SKM-1 (cell line): ENCODE data around the gene GNG12.

Experiments
- DNase-seq: peaks from one replicate; lab custom pipeline; 2025; ENCODE audit not compliant: unreplicated experiment; lab: John Stamatoyannopoulos, UW

The GNG12 gene

DNA sequence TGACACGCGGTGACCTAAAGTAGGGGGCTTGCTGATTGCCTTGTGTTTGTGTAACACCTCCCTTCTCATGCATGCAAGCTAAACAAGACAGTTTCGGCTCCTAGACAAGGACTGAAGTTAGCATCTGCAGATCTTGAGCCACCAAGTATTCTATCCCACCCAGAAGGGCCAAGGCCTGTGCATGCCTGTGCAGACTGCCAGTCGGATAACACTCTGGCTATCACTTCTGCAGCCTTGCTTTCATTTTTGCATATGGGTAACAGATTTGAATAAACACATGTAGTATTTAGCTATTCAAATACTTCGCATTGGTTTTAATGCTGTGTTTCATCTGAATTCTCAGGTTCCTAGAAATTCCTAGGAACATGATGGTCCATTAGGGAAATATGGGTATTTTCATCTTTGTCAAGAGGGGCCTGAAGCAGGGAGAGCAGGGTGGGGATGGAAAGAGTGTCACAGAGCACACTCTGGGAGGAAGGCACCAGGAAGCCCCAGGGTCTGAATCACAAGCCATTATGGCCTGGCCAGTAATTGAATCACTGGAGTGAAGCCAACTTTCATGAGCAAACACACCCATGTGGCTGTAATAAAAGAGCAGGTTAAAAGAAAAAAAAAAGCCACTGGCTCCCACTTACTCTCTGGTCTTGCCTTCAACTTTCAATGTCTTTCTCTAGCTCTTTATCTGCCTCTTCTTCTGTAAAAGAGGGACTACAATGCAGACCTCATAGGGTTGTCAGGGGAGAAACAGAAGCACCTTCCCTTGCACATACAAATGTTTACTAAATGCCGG lies 120.0 kb downstream of the GNG12 start:
- no peak for DNase-seq

DNA sequence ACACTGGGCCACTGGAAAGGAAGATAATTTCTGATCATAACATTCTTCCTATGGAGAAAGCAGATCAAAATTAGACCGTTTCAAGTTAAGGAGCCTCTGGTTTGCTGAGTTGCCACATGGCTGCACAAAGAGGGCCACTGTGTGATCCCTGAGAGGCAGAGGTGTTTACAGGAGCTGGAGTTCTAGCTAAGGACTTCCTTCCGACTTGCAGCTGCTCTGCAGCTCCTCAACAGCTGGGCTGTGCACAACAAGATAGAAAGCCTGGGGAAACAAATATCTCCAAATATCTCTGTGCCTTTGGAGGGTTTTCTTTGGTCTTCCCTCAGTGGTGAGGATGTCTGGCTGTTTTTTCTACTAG lies 121.4 kb downstream of the GNG12 start:
- no peak for DNase-seq

DNA sequence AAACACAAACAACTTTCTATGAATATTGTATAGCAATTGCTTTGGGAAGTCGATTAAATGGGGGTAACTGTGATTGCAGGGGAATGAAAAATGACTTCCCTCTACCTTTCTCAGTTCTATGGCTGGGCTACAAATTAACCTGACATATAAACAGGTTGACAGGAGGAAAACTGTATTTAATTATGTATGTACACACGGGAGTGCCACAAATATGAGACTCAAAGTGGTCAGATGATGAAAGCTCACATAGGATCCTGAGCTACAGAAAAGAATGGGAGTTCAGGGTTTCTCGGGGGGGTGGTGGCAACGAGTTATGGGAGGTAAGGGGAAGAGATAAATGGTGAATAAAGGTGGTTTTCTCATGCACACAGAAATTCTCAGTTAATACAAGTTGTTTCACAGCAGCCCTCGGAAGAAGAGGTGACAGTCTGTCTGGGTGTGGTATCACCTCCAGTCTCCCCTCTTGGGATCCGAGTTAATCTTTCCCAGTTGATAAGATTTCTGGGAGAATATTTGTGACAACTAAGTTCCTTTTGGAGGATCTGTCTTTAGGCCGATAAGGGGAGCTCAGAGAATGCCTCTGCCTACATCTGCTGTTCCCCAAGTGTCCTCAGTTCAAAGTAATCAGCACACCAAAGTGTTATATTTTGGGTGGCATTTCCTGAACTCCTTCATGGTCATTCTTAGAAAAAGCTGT lies 122.0 kb downstream of the GNG12 start:
- no peak for DNase-seq

DNA sequence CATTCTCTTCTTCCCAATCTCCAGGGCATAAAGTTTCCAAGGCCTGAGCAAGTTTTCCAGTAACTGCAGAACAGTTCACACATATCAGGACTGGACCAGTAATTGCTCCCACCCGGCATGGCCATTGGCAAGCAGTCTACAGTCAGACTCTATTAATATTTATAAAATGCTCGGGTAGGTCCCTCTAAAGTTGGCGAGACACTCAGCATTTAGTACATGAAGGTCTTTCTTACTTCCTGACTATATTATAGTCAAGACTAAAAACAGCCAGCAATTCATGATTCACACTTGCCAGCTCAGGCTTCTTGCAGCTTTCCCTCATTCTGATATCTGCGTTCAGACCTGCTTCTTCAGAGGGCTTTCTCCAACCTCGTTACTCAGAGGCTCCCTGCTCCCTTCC lies 122.8 kb downstream of the GNG12 start:
- no peak for DNase-seq

DNA sequence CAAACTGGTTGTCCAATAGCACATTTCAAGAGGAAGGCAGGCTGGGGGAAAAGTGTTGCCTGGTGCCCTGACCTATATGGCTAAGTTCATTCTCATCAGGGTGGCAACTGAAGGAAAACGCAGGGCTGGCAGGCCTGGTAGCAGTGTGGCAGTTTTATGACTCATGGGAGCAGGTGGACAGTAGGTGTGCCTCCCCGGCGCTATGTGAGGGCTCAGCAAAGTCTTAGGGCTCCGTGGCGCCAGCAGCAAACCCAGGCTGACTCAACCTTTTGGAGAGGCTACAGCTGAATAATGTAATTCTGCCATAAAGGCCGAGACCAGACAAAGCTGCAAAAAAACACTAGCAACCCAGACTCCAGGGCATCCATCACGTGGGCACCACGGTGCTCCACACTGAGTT lies 124.7 kb downstream of the GNG12 start:
- no peak for DNase-seq

DNA sequence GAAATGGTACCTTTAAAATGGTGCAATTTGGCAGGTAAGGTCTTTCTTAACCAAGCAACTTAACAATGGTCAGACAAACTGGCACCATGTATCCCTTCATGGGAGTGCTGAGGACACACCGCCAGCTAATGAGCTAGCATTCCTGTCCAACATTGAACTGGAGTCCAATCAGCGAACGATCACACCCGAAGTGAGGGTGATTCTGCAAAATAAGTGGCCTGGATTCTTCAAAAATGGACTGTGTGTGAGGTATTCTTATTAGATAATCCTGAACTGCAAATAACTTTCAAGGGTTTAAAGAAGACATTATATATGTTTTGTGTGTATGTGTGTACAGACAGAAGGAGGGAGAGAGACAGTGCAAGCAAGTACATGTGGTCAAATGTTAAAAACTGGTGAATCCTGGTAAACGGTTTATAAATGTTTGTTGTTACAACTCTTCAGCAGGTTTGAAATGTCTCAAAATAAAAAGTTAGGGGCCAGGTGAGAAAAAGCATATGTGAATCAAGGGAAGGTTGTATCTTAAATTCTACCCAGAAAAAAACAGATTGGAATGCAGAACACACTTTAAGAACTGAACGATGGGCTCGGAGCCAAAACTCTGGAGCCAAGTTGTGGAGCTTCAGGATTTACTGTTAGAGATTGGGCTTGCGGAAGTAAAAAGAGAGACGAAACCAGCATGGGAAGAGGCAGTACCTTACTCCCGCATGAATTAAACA lies 127.4 kb downstream of the GNG12 start:
- DNase-seq = no peak

DNA sequence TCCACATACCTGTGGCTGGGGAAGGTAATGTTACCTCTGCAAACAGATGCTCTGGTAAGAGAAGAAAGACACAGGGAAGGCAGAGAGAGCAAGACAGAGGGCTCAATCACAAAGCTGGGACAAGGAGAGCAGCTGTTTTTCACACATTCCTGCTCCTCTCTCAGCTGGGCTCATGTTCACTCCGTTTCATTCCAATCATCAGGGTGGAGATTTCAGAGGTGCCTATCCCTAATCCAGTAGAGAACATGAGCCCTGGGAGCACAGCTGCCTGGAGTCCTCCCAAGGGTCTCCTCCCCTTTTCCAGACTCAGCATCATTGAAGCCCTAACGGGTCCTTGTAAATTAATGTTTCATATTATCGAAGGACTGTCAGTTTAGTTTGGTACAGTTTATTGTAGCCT lies 128.9 kb downstream of the GNG12 start:
- DNase-seq = no peak

DNA sequence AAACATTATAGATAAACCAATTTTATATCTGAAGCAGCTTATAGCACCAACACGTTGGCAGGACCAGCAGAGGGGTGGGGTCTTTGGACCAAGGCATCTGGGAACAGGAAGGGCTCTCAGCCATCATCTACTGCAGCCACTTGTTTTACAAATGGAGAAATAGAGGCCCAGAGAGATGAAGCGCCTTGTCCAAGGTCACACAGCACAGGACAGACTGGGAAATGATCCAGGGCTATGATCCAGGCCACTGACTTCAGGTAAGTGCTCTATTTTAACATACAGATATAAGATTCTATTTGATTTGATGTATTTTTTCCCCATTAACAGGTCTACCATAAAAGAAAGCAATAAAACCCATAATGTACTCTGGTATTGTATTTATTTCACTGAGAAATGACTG lies 131.4 kb downstream of the GNG12 start:
- no peak for DNase-seq

DNA sequence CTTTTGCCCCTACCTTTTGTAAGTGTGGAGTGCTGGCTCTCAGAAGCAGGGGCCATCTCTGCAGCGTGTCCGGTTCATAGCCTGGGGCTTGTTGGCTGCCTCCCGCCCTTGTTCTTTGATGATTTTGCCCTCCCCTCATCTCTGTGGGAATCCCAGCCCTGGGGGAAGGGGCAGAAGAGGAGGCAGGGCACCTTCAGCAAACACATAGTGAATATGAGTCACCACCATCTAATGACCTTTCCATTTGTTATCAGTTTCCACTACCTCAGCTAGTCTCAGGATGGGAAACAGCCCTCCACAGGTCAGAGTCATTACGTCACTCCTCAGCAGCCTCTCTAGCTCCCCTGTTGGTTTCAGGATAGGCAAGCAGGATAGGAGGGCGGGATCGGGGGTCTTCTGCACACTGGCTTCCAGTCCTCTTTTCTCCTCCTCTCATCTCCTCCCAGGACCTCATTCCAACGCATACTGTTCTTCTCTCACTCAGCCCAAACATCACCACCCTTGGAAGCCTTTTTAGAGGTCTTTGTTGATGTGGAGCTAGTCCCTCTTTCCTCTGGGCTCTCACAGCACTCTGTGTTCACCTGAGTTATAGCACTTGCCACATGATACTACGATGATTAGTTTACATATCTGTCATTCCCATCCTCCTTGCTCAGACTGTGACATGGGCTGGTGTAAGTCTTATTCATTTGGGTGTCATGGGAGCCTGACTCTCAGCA lies 132.4 kb downstream of the GNG12 start:
- DNase-seq = no peak

DNA sequence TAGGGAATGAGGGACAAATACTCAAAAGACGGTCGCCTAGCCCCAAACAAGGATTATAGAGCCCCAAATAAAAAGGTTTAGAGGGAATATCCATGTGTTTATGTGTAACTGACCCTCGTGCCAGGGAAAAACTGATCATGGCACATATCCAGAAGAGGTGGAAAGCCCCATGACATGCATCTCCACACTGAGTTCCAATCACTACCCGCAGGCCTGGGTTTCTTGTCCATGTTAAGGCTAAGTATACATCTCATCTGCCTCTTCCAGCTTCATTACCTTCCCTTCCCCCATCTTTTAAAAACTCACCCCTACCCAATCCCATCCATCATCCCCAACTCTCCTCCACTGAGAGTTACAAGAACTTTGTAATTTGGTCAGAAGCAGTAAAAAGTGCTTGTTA lies 133.0 kb downstream of the GNG12 start:
- no peak for DNase-seq

DNA sequence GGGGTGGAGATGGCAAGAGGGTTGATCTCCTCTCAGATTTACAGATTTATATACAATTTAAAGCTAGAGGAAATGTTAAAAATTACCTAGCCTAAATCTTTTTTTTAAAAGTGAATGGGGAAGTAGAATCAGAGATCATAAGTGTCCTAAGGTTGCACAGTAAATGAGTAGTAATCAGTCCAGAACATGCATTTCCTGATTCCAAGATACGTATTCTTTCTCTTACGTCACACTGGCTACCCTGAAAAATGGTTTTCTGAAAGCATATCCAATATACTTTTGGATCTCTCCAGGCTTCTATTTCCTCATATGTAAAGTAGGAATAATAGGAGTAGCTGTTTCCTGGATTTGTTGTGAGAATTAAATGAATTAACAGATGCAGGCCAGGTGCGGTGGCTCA lies 136.6 kb downstream of the GNG12 start:
- DNase-seq = no peak

DNA sequence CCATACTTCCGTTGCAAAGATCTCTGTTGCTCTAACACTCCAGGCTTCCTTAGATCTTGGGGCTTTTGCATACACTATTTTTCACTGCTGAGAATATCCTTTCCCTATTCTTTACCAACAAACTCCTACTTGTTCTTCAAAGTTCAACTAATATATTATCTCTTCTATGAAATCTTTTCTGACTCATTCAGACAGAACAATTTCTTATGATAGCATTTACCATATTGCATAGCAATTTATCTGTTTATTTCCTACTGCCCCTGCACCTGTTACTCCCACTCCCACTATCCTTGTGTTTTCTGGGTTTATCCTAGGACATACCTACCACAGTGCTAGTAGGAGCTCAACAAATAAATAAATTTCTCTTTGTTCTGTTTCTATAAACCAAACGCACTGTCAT lies 137.3 kb downstream of the GNG12 start:
- no peak for DNase-seq

DNA sequence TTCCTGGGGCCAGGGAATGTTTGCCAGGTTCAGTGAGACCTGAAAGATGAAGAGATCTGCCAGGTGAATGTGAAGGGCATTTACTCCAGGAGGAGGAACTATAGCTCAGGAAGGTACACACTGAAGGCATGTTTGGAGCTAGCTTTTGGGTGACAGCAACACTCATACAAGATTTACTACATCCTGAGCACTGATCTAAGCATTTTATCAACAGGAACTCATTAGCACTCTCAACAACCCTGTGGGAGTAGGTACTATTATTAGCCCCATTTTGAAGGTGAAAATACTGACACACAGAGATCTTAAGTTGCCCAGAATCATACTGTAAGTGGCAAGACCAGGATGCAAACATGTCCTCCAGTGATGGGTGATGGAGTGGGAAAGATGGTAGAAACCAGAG lies 141.6 kb downstream of the GNG12 start:
- DNase-seq = no peak

DNA sequence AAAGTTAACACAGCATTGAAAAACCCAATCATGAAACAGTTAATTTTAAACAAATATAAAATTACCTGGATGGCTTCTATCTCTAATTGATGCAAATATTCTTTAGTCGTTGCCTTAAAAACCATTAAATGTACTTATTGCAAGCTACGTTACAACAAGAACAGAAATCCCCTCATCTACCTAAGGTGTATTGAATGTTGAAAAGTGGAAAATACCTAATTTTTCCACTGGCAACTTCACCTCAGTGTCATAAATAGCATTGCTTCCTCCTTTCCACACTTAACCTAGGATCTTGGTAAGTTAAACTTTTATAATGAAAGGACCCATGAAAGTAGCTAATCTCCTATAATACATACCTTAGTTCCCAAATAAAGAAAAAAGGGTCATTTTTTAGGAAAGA lies 142.9 kb downstream of the GNG12 start:
- DNase-seq = no peak

DNA sequence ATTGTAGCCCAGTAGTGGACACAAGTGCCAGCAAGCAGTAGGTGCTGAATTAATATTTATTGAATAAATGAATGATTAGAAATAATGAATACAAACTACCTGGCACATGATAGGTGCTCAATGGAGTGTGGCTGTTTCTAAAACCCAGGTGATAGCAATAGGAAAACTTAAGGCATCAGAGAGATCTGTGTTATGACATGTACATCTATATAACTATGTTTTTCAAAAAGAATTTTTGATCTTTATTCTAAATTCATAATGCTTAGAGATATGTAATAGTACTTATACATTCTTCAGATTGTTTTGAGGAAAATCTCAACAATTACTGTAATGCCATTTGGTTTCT lies 143.3 kb downstream of the GNG12 start:
- DNase-seq = no peak

DNA sequence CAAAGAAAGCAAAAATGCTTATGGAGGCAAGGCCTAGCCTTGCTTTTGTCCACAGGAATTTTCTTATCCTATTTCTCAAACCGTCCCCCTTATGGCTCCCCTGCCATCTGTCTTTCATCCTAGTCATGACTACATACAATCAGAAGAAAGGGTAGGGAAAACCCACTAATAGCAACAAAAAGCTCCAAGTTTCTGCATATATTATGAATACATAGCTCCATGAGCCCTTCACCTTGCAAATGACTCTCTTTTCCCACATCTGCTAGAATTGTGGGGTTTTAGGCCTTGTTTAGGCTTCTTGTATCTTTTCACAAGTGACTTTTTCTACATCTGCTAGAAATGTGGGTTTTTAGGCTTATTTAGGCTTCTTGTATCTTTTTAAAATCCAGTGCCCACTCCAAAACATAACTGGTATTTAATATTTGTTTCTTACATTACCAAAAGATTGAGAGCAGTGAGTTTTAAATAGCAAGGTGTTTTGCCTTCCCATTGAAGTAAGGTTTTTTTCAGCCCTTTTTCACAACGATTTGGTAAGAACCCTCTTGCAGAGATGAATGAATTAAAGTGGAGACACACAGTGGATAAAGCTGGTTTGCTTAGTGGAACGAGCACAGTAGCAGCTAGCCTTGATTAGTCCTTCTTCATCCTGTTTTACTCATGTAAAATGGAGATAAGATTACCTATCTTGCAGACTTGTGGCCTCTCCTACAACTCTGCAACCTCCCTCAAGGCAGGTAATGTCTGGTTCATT lies 143.8 kb downstream of the GNG12 start:
- DNase-seq = no peak

DNA sequence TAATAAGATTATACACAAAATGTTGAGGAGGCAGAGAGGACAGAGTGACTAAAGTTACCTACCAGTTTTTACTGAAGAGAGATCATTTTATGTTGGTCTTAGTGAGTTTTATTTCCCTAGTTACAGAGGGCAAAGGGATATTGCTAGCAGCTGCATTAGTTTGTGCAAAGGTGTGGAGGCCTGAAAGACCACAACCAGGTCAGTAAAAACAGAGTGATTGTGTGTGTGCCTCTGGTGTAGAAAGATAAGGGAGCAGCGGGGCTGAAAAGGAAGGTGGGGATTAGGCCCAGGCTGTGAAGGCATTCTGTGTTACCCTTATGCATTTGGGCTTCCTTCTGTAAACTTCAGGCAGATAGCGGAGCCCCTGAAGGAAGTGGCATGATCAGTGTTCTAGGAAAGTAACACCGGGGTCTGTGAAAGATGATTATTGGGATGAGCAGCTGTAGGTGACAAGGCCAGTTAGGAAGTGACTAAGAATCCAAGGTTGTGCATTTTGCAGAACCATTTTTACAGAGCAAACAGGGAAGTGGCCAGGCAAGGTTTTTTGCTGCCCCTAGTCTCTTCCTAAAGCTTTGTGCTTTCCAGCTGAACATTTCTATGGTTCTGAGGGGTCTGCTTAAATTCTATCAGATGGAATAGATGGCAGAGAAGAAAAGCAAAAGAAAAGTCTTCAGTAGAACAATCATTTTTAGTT lies 144.6 kb downstream of the GNG12 start:
- DNase-seq = peak; percentile 30

DNA sequence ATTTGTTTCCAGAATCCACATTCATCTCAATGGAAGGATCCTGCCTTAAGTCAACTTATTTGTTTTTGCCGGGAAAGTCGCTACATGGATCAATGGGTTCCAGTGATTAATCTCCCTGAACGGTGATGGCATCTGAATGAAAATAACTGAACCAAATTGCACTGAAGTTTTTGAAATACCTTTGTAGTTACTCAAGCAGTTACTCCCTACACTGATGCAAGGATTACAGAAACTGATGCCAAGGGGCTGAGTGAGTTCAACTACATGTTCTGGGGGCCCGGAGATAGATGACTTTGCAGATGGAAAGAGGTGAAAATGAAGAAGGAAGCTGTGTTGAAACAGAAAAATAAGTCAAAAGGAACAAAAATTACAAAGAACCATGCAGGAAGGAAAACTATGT lies 145.6 kb downstream of the GNG12 start:
- peak; percentile 78 for DNase-seq

DNA sequence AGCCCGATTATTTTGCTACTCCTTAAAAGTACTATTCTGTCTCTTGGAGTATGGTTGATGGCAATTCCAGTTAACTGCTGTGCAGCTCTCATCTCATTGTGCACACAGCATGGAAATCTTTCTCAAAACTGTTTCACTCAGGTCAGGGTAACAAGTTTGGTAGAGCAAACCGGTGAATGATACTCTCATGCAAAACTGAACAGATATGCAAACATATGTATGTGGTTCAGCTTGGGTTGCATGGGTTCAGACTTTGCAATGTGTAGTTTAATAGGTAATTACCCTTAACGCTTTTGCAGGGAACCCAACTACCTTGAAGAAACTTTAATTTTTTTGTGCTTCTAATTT lies 146.1 kb downstream of the GNG12 start:
- no peak for DNase-seq
